Glutamatergic neuron (in vitro differentiated cells): Measurements from ENCODE around the gene SOX4. TPM values are rescaled to one million over a fixed set of nuclear protein-coding genes. Genes with fewer than 3 reads are reported as not detected.

Source experiments
- DNase-seq: peaks from one replicate; pipeline ENCODE4 v3.0.0; 2022
- H3K27ac Mint-ChIP-seq: one replicate; pipeline ENCODE4 v1.8.0; 2020; ENCODE audit warnings: mild to moderate bottlenecking, mixed read lengths, inconsistent platforms; ENCODE audit not compliant: unreplicated experiment
- H3K27me3 Mint-ChIP-seq: one replicate; pipeline ENCODE4 v1.8.0; 2020; ENCODE audit warnings: mild to moderate bottlenecking, moderate library complexity, mixed read lengths, inconsistent platforms; ENCODE audit not compliant: unreplicated experiment
- H3K36me3 Mint-ChIP-seq: one replicate; pipeline ENCODE4 v1.8.0; 2020; ENCODE audit warnings: mild to moderate bottlenecking, mixed read lengths, inconsistent platforms; ENCODE audit not compliant: unreplicated experiment
- H3K4me1 Mint-ChIP-seq: one replicate; pipeline ENCODE4 v1.8.0; 2020; ENCODE audit warnings: mild to moderate bottlenecking, low read depth, mixed read lengths, inconsistent platforms; ENCODE audit not compliant: unreplicated experiment
- H3K4me3 Mint-ChIP-seq: one replicate; pipeline ENCODE4 v1.8.0; 2020; ENCODE audit warnings: mild to moderate bottlenecking, mixed read lengths, inconsistent platforms; ENCODE audit not compliant: unreplicated experiment
- H3K9me3 Mint-ChIP-seq: one replicate; pipeline ENCODE4 v1.8.0; 2020; ENCODE audit warnings: mild to moderate bottlenecking, moderate library complexity, mixed read lengths, inconsistent platforms; ENCODE audit not compliant: unreplicated experiment
- CTCF ChIP-seq: fragments of 200-600 bp; sonication (generic); IDR thresholded peaks from one replicate; pipeline ENCODE4 v1.5.0; 2021; ENCODE audit not compliant: partially characterized antibody, unreplicated experiment
- total RNA-seq: library from RNA; stranded (reverse); fragmentation: NEBNext Ultra II Directional; extraction: Animal tissue kit (Norgen Biotek cat#: 25700); gene quantifications from one replicate; pipeline ENCODE4 v1.2.1, GENCODE V29; 2021; ENCODE audit not compliant: unreplicated experiment

SOX4 gene
- total RNA-seq, 1 donor from 2014 or later = 269 TPM

GRCh38 chr6:21588481-21589351, 4.8 kb upstream of the SOX4 start:
- Mint-ChIP-seq H3K9me3 (peaks cover 20% of the 10 kb centered on the region), H3K36me3 (peaks cover 5% of the 10 kb centered on the region), H3K4me1 (peaks cover 18% of the 10 kb centered on the region), H3K27ac (peak overlapping the region; percentile 100), H3K4me3 (peak overlapping the region; percentile 99), H3K27me3 (peaks cover 28% of the 10 kb centered on the region)
- DNase-seq = peak; percentile 70
- TF ChIP-seq CTCF = no peak

GRCh38 chr6:21589352-21590345, 3.9 kb upstream of the SOX4 start:
- peaks cover 5% of the 10 kb centered on the region for H3K36me3 Mint-ChIP-seq
- peaks cover 18% of the 10 kb centered on the region for H3K4me1 Mint-ChIP-seq
- peaks cover 30% of the 10 kb centered on the region for H3K27me3 Mint-ChIP-seq
- peak; percentile 86 for TF ChIP-seq CTCF
- DNase-seq = peak; percentile 97
- peaks cover 23% of the 10 kb centered on the region for H3K9me3 Mint-ChIP-seq
- H3K4me3 Mint-ChIP-seq = peak overlapping the region; percentile 99
- peak overlapping the region; percentile 100 for H3K27ac Mint-ChIP-seq

GRCh38 chr6:21590346-21590745, 3.2 kb upstream of the SOX4 start:
- Mint-ChIP-seq H3K9me3 (peaks cover 24% of the 10 kb centered on the region), H3K27ac (no peak overlapping the region), H3K36me3 (peaks cover 4% of the 10 kb centered on the region), H3K4me3 (no peak overlapping the region), H3K4me1 (peaks cover 18% of the 10 kb centered on the region), H3K27me3 (peaks cover 31% of the 10 kb centered on the region)
- no peak for TF ChIP-seq CTCF
- DNase-seq = no peak

GRCh38 chr6:21591446-21591845, 2.1 kb upstream of the SOX4 start:
- Mint-ChIP-seq H3K36me3 (no peaks in the 10 kb centered on the region), H3K4me1 (peaks cover 8% of the 10 kb centered on the region), H3K27ac (no peak overlapping the region), H3K27me3 (peaks cover 37% of the 10 kb centered on the region), H3K9me3 (peaks cover 32% of the 10 kb centered on the region), H3K4me3 (no peak overlapping the region)
- no peak for DNase-seq
- TF ChIP-seq CTCF = no peak
